Measurements from ENCODE around the gene SRF. TPM values are rescaled to one million over a fixed set of nuclear protein-coding genes. Genes with fewer than 3 reads are reported as not detected.
A peak's percentile ranks its signal among the peaks of the same experiment; 100 is the strongest.

The SRF gene
- total RNA-seq, 1 donor from 2014 or later = 15.0 TPM

GRCh38 chr6:43196337-43196736 lies 25.3 kb downstream of the SRF start:
- no peak overlapping the region for H2AFZ ChIP-seq (replicated peaks)
- no peak overlapping the region for H3K27ac ChIP-seq
- no peak overlapping the region for H3K4me3 ChIP-seq
- TF ChIP-seq EZH2phosphoT487 (IDR thresholded peaks at IDR 0.05) = no peak
- no peak for TF ChIP-seq EZH2 (IDR thresholded peaks at IDR 0.05)
- TF ChIP-seq, protein P1, sequence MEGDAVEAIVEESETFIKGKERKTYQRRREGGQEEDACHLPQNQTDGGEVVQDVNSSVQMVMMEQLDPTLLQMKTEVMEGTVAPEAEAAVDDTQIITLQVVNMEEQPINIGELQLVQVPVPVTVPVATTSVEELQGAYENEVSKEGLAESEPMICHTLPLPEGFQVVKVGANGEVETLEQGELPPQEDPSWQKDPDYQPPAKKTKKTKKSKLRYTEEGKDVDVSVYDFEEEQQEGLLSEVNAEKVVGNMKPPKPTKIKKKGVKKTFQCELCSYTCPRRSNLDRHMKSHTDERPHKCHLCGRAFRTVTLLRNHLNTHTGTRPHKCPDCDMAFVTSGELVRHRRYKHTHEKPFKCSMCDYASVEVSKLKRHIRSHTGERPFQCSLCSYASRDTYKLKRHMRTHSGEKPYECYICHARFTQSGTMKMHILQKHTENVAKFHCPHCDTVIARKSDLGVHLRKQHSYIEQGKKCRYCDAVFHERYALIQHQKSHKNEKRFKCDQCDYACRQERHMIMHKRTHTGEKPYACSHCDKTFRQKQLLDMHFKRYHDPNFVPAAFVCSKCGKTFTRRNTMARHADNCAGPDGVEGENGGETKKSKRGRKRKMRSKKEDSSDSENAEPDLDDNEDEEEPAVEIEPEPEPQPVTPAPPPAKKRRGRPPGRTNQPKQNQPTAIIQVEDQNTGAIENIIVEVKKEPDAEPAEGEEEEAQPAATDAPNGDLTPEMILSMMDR (IDR thresholded peaks at IDR 0.05) = no peak
- Mint-ChIP-seq H3K4me1 (no peaks in the 10 kb centered on the region), H3K27me3 (ENCODE audit: insufficient read depth, low read depth) (peaks cover 6% of the 10 kb centered on the region), H3K27ac (no peak overlapping the region), H3K9me3 (no peaks in the 10 kb centered on the region), H3K36me3 (peaks cover 18% of the 10 kb centered on the region), H3K4me3 (no peak overlapping the region)
- no peak overlapping the region for H3K4me2 ChIP-seq
- H3K9ac ChIP-seq = no peak overlapping the region
- DNase-seq (ENCODE audit: low spot score) = no peak
- H3K4me1 ChIP-seq = no peaks in the 10 kb centered on the region
- H3K9me3 ChIP-seq (ENCODE audit: low read depth) = no peaks in the 10 kb centered on the region
- no peaks in the 10 kb centered on the region for H3K79me2 ChIP-seq (ENCODE audit: low read depth)
- H4K20me1 ChIP-seq (ENCODE audit: low read depth) = no peaks in the 10 kb centered on the region
- H3F3A ChIP-seq (ENCODE audit: low read depth) = no peaks in the 10 kb centered on the region
- no peaks in the 10 kb centered on the region for H3K36me3 ChIP-seq
- H3K27me3 ChIP-seq = no peaks in the 10 kb centered on the region

DNA sequence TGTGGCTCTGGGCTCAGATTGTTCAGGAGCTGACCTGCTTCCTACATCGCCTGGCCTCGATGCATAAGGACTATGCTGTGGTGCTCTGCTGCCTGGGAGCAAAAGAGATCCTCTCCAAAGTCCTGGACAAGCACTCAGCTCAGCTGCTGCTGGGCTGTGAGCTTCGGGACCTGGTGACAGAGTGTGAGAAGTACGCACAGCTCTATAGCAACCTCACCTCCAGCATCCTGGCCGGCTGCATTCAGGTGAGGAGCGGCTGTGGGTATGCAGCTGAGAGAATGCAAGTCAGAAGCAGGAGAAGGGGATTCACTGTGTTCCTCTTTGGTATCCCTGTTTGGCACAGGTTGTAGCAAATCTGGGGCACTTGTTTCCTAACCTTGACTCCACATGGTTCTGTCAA lies 28.8 kb downstream of the SRF start:
- peaks cover 10% of the 10 kb centered on the region for H3K27me3 Mint-ChIP-seq (ENCODE audit: insufficient read depth, low read depth)
- H3K4me3 Mint-ChIP-seq = no peak overlapping the region
- Histone ChIP-seq H2AFZ (replicated peaks) (no peak overlapping the region), H3K79me2 (ENCODE audit: low read depth) (no peaks in the 10 kb centered on the region), H3K27me3 (no peaks in the 10 kb centered on the region), H3K9me3 (ENCODE audit: low read depth) (no peaks in the 10 kb centered on the region), H3K4me3 (no peak overlapping the region), H3F3A (ENCODE audit: low read depth) (no peaks in the 10 kb centered on the region), H4K20me1 (ENCODE audit: low read depth) (no peaks in the 10 kb centered on the region), H3K36me3 (no peaks in the 10 kb centered on the region), H3K9ac (no peak overlapping the region), H3K4me2 (no peak overlapping the region), H3K4me1 (no peaks in the 10 kb centered on the region), H3K27ac (no peak overlapping the region)
- no peak for DNase-seq (ENCODE audit: low spot score)
- H3K27ac Mint-ChIP-seq = peak overlapping the region; percentile 6
- H3K36me3 Mint-ChIP-seq = peaks cover 15% of the 10 kb centered on the region
- TF ChIP-seq EZH2 (IDR thresholded peaks at IDR 0.05) (no peak), EZH2phosphoT487 (IDR thresholded peaks at IDR 0.05) (no peak)
- TF ChIP-seq, protein P1 (IDR thresholded peaks at IDR 0.05) = no peak
- no peaks in the 10 kb centered on the region for H3K4me1 Mint-ChIP-seq
- H3K9me3 Mint-ChIP-seq = no peaks in the 10 kb centered on the region

DNA sequence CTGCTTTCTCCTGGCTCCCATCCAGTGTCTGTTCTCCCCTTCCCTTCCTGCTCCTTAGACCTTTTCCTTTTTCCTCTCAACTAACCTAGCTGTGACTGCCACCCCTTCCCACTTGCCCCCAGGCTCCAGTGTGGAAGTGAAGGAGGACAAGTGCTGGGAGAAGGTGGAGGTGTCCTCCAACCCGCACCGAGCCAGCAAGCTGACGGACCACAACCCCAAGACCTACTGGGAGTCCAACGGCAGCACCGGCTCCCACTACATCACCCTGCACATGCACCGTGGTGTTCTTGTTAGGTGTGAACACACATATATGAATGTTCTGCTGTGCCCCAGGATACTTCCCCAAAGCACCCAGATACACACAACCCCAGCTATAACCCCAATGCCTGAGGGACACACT lies 29.5 kb downstream of the SRF start:
- no peak overlapping the region for H3K9ac ChIP-seq
- Mint-ChIP-seq H3K27ac (no peak overlapping the region), H3K36me3 (peaks cover 15% of the 10 kb centered on the region), H3K4me1 (no peaks in the 10 kb centered on the region), H3K4me3 (no peak overlapping the region), H3K27me3 (ENCODE audit: insufficient read depth, low read depth) (peaks cover 7% of the 10 kb centered on the region), H3K9me3 (no peaks in the 10 kb centered on the region)
- DNase-seq (ENCODE audit: low spot score) = no peak
- no peak overlapping the region for H3K4me2 ChIP-seq
- no peaks in the 10 kb centered on the region for H3K9me3 ChIP-seq (ENCODE audit: low read depth)
- H3F3A ChIP-seq (ENCODE audit: low read depth) = no peaks in the 10 kb centered on the region
- H4K20me1 ChIP-seq (ENCODE audit: low read depth) = no peaks in the 10 kb centered on the region
- H2AFZ ChIP-seq (replicated peaks) = no peak overlapping the region
- no peak overlapping the region for H3K27ac ChIP-seq
- H3K4me3 ChIP-seq = no peak overlapping the region
- H3K79me2 ChIP-seq (ENCODE audit: low read depth) = no peaks in the 10 kb centered on the region
- no peaks in the 10 kb centered on the region for H3K4me1 ChIP-seq
- H3K36me3 ChIP-seq = no peaks in the 10 kb centered on the region
- H3K27me3 ChIP-seq = no peaks in the 10 kb centered on the region
- TF ChIP-seq EZH2phosphoT487 (IDR thresholded peaks at IDR 0.05) (no peak), EZH2 (IDR thresholded peaks at IDR 0.05) (no peak)
- TF ChIP-seq, protein P1 (IDR thresholded peaks at IDR 0.05) = no peak
